Nucleus accumbens (tissue), 56 donors: ENCODE results near the gene APOB.
"Not testable (repeated sequence)": the region's sequence is repeated elsewhere in the genome, so short reads cannot be mapped to it uniquely, and the experiment has no call there.

Experiments used
- DNase-seq, 56 donors: peaks; one replicate each; lab custom pipeline; 2025; lab: John Stamatoyannopoulos, UW

Gene APOB

DNA sequence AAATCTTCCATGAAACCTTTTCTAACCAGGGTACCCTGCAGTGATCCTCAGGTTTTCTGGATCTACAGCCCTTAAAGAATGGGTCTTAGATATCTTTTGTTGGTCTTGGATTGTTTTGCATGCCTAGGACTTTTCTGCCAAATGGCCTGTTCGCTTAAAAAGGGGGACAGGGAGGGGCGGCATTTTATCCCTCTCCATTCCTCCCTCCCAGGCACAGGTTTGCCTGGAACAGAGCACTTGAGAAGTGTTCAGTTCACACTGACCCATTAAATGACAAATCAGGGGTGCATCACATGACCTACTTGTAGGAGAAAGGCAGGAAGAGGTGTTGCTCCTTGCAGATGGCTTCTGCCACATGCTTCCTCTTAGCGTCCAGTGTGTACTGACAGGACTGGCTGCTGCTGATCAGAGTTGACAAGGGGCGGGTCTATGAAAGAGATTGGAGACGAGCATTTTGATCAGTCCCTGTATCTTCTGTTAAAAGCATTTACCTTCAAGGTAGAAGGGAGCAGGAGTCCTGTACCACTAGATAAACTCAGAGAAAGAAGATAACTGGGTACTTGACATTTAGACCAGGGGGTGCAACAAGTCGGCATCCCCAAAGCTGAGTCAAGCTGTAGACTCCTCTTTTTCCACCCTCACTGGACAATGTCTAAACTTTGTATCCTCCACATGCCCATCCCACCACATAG is 8.4 kb downstream of the APOB start:
- no peak for DNase-seq

GRCh38 chr2:21034972-21035279 is 8.9 kb downstream of the APOB start:
- DNase-seq = no peak

DNA sequence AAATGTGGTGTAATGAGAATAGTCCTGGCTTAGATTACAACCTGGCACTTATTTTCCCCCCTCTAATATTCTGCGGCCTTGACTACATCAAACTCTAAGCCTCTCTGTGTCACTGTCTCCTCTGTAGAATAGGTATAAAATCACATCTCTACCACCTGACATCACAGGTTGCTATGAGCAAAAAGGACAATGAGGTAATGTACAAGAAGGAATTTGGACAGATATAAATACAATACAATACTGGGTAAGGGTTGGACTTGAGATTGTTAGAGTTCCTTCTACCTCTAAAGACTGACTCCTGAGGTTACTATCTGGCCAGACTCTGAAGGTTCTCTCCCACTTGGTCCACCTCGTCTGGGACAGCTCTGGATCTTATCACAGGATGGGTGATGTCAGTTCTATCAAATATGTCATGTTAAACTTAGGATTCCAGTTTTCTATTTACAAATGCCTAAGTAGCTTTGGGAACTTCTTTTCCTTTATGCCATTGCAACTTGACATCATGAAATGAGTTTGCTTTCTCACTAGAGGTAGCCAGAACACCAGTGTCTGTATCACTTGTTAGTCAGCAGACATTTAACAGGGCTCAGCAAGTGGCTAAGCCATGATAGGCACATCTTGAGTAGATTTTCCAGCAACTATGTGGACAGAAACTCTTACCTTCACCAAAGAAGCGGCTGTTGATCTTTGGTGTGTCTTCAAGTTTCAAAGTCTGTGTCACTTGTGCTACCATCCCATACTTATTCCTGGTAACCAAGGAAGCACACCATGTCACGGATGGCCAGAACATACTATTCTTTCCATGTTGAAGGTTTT is 9.5 kb downstream of the APOB start:
- no peak for DNase-seq

- DNase-seq = no peak
Measured at GRCh38 chr2:21033237-21034155, 10.4 kb downstream of the APOB start.

- DNase-seq = no peak
Measured at GRCh38 chr2:21032338-21033236, 11.3 kb downstream of the APOB start.

DNA sequence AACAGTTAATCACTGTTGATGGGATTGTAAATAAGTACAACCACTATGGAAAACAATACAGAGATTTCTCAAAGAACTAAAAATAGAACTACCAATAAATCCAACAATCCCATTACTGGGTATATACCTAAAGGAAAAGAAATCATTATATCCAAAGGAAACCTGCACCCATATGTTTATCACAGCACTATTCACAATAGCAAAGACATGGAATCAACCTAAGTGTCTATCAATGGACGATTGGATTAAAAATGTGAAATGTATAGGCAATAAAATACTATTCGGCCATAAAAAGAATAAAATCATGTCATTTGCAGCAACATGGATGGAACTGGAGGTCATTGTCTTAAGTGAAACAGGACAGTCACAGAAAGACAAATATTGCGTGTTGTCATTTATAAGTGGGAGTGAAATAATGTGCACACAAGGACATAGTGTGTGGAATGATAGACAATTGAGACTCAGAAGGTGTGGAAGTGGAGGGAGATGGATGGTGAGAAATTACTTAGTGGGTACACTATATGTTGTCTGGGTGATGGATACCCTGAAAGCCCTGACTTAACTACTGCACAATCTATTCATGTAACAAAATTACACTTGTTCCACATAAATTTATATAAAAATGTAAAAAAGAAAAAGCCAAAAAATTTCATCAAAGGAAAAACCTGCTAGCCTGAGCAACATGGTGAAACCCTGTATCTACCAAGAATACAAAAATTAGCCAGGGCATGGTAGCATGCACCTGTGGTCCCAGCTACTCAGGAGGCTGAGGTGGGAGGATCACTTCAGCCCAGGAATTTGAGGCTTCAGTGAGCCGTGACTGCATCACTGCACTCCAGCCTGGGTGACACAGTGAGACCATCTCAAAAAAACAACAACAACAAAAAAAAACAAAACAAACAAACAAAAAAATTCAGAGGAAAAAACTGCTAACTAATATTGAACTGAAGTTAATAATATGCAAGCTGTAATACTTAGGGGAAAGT is 12.6 kb downstream of the APOB start:
- no peak for DNase-seq

DNA sequence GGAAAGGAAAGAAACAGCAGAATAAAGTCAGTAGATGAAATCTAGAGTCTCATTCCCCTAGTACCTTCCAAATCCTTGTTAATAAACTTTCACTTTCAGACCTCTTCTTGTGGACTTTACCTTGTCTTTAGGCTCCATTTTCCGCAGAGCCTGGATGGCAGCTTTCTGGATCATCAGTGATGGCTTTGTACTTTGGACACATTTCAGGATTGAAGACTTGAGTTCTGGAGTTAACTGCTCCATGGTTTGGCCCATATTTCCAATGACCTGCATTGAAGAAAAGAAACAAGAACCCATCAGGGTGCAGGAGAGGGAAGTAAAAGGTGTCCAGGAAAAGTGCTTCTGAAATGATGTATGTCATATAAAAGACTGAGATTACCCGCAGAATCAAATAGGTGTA is 14.4 kb downstream of the APOB start:
- DNase-seq = no peak

- not testable (repeated sequence) for DNase-seq
Measured at GRCh38 chr2:21028951-21029350, 14.9 kb downstream of the APOB start.

- DNase-seq = no peak
Measured at GRCh38 chr2:21028021-21028947, 15.6 kb downstream of the APOB start.

GRCh38 chr2:21026479-21027282 is 17.2 kb downstream of the APOB start:
- no peak for DNase-seq

GRCh38 chr2:21025690-21026478 is 18.0 kb downstream of the APOB start:
- DNase-seq = no peak

- no peak for DNase-seq
Measured at GRCh38 chr2:21024722-21025389, 19.0 kb downstream of the APOB start.

GRCh38 chr2:21024198-21024597 is 19.7 kb downstream of the APOB start:
- DNase-seq = no peak

DNA sequence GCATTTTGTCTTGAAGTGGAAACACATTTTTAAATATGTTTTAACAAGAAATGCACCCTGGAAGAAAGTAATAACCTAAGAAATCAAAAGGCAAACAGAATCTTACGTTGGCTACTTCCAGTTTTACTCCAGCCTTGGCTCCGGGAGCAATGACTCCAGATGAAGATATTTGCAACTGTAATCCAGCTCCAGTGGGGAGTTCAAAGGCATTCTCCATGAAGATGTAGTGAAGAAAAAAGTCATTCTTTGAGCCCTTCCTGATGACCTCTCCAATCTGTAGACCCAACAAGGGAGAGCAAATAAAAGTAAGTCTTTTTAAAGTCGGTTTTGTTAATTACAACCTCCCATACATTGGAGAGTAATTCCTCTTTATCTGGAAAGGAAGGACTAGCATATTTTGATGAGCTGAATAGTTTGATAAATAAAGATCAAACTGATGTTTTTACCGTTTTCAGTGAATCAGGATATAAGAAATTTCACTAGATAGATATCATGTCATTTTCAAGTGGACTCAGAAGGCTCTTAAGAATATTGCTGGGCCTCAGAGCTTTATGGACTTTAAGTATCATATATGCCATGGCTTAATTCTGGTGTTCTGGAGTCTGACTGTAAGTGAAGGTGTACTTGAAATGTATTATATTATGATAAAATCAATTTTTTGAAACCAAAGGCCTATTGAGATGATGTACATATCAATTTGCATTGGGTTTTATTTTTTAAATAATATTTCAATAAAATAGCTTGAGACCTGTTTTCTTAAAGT is 20.3 kb downstream of the APOB start:
- DNase-seq = no peak
